ENCODE measurements around the gene LYRM4.

Gene LYRM4

GRCh38 chr6:5215799-5216198, 45.0 kb downstream of the LYRM4 start:
- no peak for TF ChIP-seq ZFX (IDR thresholded peaks at IDR 0.05; ENCODE audit: borderline replicate concordance)
- TF ChIP-seq, protein P1, sequence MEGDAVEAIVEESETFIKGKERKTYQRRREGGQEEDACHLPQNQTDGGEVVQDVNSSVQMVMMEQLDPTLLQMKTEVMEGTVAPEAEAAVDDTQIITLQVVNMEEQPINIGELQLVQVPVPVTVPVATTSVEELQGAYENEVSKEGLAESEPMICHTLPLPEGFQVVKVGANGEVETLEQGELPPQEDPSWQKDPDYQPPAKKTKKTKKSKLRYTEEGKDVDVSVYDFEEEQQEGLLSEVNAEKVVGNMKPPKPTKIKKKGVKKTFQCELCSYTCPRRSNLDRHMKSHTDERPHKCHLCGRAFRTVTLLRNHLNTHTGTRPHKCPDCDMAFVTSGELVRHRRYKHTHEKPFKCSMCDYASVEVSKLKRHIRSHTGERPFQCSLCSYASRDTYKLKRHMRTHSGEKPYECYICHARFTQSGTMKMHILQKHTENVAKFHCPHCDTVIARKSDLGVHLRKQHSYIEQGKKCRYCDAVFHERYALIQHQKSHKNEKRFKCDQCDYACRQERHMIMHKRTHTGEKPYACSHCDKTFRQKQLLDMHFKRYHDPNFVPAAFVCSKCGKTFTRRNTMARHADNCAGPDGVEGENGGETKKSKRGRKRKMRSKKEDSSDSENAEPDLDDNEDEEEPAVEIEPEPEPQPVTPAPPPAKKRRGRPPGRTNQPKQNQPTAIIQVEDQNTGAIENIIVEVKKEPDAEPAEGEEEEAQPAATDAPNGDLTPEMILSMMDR (IDR thresholded peaks at IDR 0.05) = no peak
- H3K27ac ChIP-seq = no peak overlapping the region

GRCh38 chr6:5215159-5215558, 45.6 kb downstream of the LYRM4 start:
- H3K27ac ChIP-seq = no peak overlapping the region
- TF ChIP-seq, protein P1 (IDR thresholded peaks at IDR 0.05) = peak; percentile 36
- no peak for TF ChIP-seq ZFX (IDR thresholded peaks at IDR 0.05; ENCODE audit: borderline replicate concordance)

DNA sequence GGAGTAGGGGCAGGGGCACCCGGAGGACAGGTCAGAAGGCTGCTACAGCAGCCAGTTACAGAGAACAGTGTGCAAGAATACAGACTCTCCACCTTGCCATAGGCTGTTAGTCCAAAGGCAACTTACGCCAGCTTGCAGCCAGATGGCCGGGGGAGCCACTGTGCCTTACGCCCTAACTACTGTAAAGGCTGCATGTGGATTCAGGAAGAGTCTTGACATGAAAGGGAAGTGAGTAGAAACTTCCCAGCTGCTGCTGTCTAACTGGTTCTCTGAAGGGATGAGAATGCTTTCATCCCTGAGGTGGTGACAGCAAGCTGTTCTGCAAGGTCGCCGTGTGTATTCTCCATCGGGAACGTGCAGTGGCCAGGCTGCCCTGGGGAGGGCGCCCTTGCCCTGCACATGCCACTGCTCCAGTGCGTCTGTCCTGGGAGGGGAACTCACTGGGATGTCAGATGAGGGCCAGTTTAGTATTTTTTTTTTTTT, 46.1 kb downstream of the LYRM4 start:
- no peak for TF ChIP-seq ZFX (IDR thresholded peaks at IDR 0.05; ENCODE audit: borderline replicate concordance)
- TF ChIP-seq, protein P1 (IDR thresholded peaks at IDR 0.05) = peak; percentile 80
- no peak overlapping the region for H3K27ac ChIP-seq

GRCh38 chr6:5213836-5214235, 46.9 kb downstream of the LYRM4 start:
- TF ChIP-seq ZFX (IDR thresholded peaks at IDR 0.05; ENCODE audit: borderline replicate concordance) = no peak
- TF ChIP-seq, protein P1 (IDR thresholded peaks at IDR 0.05) = no peak
- H3K27ac ChIP-seq = no peak overlapping the region

DNA sequence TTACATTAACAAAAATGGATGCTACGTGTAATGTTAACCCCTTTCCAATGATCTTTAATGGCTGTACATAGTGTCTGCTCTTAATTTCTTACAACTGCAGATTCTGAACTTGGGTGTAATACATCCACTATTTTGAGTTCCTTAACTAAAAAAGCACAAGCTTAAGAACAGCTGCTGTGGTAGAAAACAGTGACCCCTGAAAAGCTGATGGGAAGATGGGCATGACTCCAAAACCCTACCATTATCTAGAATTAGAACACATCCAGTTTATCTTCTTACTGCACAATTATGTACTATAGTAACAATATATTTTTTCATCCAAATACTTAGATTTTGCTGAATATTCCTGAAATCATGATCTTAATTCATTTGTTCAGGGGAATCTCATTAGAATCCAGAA, 49.3 kb downstream of the LYRM4 start:
- no peak for TF ChIP-seq ZFX (IDR thresholded peaks at IDR 0.05; ENCODE audit: borderline replicate concordance)
- TF ChIP-seq, protein P1 (IDR thresholded peaks at IDR 0.05) = no peak
- H3K27ac ChIP-seq = no peak overlapping the region

DNA sequence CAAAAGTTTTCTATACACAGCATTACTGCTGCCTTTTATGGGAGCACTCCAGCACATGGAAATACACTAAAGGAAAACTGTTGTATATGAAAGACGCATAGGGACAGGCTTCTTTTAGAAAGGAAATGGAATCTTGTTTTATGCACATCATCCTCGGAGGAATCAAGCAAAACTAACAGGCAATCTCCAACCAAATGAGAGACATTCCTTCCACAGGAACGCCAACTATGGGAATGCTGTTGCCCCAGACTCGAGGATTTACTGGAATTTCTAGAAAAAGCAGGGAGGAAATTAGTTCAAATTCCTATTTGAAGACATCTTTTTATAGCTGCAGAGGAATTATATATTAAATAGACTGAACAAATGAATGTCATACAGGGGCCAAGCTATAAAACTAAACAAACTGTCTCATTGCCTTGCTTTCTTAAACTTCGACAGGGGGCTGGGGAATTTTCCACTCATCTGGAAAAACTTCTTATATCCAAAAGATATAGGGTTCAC, 52.2 kb downstream of the LYRM4 start:
- H3K27ac ChIP-seq = no peak overlapping the region
- TF ChIP-seq, protein P1 (IDR thresholded peaks at IDR 0.05) = no peak
- TF ChIP-seq ZFX (IDR thresholded peaks at IDR 0.05; ENCODE audit: borderline replicate concordance) = no peak

GRCh38 chr6:5208057-5208456, 52.7 kb downstream of the LYRM4 start:
- no peak for TF ChIP-seq ZFX (IDR thresholded peaks at IDR 0.05; ENCODE audit: borderline replicate concordance)
- TF ChIP-seq, protein P1 (IDR thresholded peaks at IDR 0.05) = no peak
- H3K27ac ChIP-seq = no peak overlapping the region
